HG03159 (cell line): Measurements from ENCODE around the gene DDB1.

Experiments
- ATAC-seq: cut with Tn5 transposase; IDR thresholded peaks from one replicate; pipeline ENCODE4 v1.9.1; 2021; ENCODE audit warnings: mild to moderate bottlenecking, moderate library complexity; ENCODE audit not compliant: unreplicated experiment

The DDB1 gene

GRCh38 chr11:61337706-61338470, 5.0 kb upstream of the DDB1 start:
- no peak for ATAC-seq

GRCh38 chr11:61336171-61336935, 3.4 kb upstream of the DDB1 start:
- ATAC-seq: peak; percentile 51

- no peak for ATAC-seq
These were observed 2.4 kb upstream of the DDB1 start for GRCh38 chr11:61335355-61335710.

- ATAC-seq: no peak
These were observed 1.8 kb upstream of the DDB1 start for GRCh38 chr11:61334434-61335354.

GRCh38 chr11:61333550-61334433, 887 bp upstream of the DDB1 start:
- no peak for ATAC-seq

GRCh38 chr11:61332281-61332796, 566 bp downstream of the DDB1 start:
- peak; percentile 3 for ATAC-seq

- no peak for ATAC-seq
These were observed 1.3 kb downstream of the DDB1 start for GRCh38 chr11:61331651-61332050.

GRCh38 chr11:61329871-61330270, 3.0 kb downstream of the DDB1 start:
- no peak for ATAC-seq

GRCh38 chr11:61328351-61328750, 4.6 kb downstream of the DDB1 start:
- ATAC-seq: no peak

GRCh38 chr11:61327669-61328071, 5.2 kb downstream of the DDB1 start:
- ATAC-seq: no peak

GRCh38 chr11:61325649-61326414, 7.1 kb downstream of the DDB1 start:
- no peak for ATAC-seq

- no peak for ATAC-seq
These were observed 17.6 kb downstream of the DDB1 start for GRCh38 chr11:61315260-61315659.

- ATAC-seq: no peak
These were observed 22.2 kb downstream of the DDB1 start for GRCh38 chr11:61310749-61311148.

GRCh38 chr11:61309739-61310138, 23.2 kb downstream of the DDB1 start:
- no peak for ATAC-seq

GRCh38 chr11:61309141-61309540, 23.8 kb downstream of the DDB1 start:
- ATAC-seq: no peak

GRCh38 chr11:61307354-61307753, 25.6 kb downstream of the DDB1 start:
- ATAC-seq: no peak

GRCh38 chr11:61306221-61306620, 26.7 kb downstream of the DDB1 start:
- no peak for ATAC-seq

GRCh38 chr11:61305417-61305816, 27.5 kb downstream of the DDB1 start:
- no peak for ATAC-seq

- ATAC-seq: no peak
These were observed 29.2 kb downstream of the DDB1 start for GRCh38 chr11:61303725-61304124.
